Adrenal gland (tissue), 12 donors: ENCODE data around the gene FOXN3. TPM values are rescaled to one million over a fixed set of nuclear protein-coding genes. Genes with fewer than 3 reads are reported as not detected.

Experiments
- DNase-seq, 7 donors: peaks; one replicate each; pipeline ENCODE4 v3.0.0-alpha.2; 2019 to 2020
- H3K27ac ChIP-seq, 5 donors: fragments of 200-600 bp; sonication (generic) in 4 of 5; 1 replicate in 3 of 5; 2 replicates in 2 of 5; pipeline versions ENCODE4 v1.5.1 to v1.8.0; 2016 to 2020; ENCODE audit warnings: mild to moderate bottlenecking in 1 of 5
- H3K27me3 ChIP-seq: fragments of 200-600 bp; 2 replicates; pipeline ENCODE4 v1.8.0; 2021
- H3K36me3 ChIP-seq, 2 donors: fragments of 200-600 bp; replicated peaks in 1 of 2; 1 replicate in 1 of 2; 2 replicates in 1 of 2; pipeline versions ENCODE4 v1.5.1 to v1.8.0; 2018 to 2022
- H3K4me1 ChIP-seq, 2 donors: fragments of 200-600 bp; replicated peaks in 1 of 2; 1 replicate in 1 of 2; 2 replicates in 1 of 2; pipeline versions ENCODE4 v1.5.1 to v1.8.0; 2018 to 2021
- H3K4me3 ChIP-seq, 4 donors: fragments of 200-600 bp; sonication (generic) in 3 of 4; one replicate each; pipeline ENCODE4 v1.5.1; 2016 to 2018
- H3K9me3 ChIP-seq, 3 donors: fragments of 200-600 bp; sonication (generic) in 1 of 3; replicated peaks in 1 of 3; 1 replicate in 2 of 3; 2 replicates in 1 of 3; pipeline versions ENCODE4 v1.5.1 to v1.8.0; 2016 to 2021
- POLR2A ChIP-seq, 2 donors: fragments of 450-650 bp; IDR thresholded peaks; one replicate each; pipeline ENCODE4 v1.6.1; 2017; ENCODE audit warnings: antibody characterized with exemption in 2 of 2, mild to moderate bottlenecking in 2 of 2, moderate library complexity in 1 of 2
- WGBS, 4 donors: extraction: QIAGEN DNeasy Blood & Tissue Kit in 2 of 4; methylation state at CpG; one replicate each; pipeline versions ENCODE4 v1.1.5 to v1.1.7; 2013 to 2017; 5-methylcytosine and 5-hydroxymethylcytosine counted together
- intact Hi-C, 2 donors: fragments of 100-400 bp; cut with DNase I; formaldehyde crosslinking; loops; one replicate each; pipeline versions ENCODE4 v1.14.1 to v1.15.0; 2022 to 2023
- polyA plus RNA-seq, 3 donors: library from polyadenylated mRNA; stranded (reverse); fragments of 200-250 nt in 2 of 3; fragments of 350-450 nt in 1 of 3; fragmentation: Illumina TruSeq in 1 of 3; extraction: RNeasy Lipid Tissue Mini Kit (QIAGEN cat#74804) in 1 of 3; gene quantifications; one replicate each; pipeline ENCODE4 v1.2.3, GENCODE V29; 2013 to 2014
- total RNA-seq, 9 donors: library from RNA; depleted of rRNA in 4 of 9; stranded (reverse); fragments of >200 nt in 4 of 9; fragments of 120-200 nt in 1 of 9; fragmentation: NEBNext Ultra II Directional in 1 of 9; extraction: Animal tissue kit (Norgen Biotek cat#: 25700) in 1 of 9; gene quantifications; one replicate each; pipeline versions ENCODE4 v1.1.0 to v1.2.4, GENCODE V29; 2013 to 2023
- TF ChIP-seq, protein P1 (sequence below), 6 experiments: fragments of 450-650 bp in 4 of 6; fragments of 200-600 bp in 2 of 6; sonication (generic) in 1 of 6; IDR thresholded peaks; 1 replicate in 5 of 6; 2 replicates in 1 of 6; pipeline versions ENCODE4 v1.5.1 to v1.8.0; 2016 to 2021; ENCODE audit warnings: antibody characterized with exemption in 6 of 6, mild to moderate bottlenecking in 2 of 6, moderate library complexity in 1 of 6
- donor health status: healthy with polysubstance abuse.
- donor health status: Bipolar disorder and iron deficiency.
- donor health status: DM: yes; HTN: yes; CAD: no.
- donor health status: DM: no; HTN: no; CAD: no.
- donor health status: DM: no; HTN: no; CAD: no.
- donor health status: DM: yes; HTN: yes; CAD: no.

FOXN3 gene
- total and polyA plus RNA-seq, 12 donors = 10.7 to 131 (median 96.8) TPM

DNA sequence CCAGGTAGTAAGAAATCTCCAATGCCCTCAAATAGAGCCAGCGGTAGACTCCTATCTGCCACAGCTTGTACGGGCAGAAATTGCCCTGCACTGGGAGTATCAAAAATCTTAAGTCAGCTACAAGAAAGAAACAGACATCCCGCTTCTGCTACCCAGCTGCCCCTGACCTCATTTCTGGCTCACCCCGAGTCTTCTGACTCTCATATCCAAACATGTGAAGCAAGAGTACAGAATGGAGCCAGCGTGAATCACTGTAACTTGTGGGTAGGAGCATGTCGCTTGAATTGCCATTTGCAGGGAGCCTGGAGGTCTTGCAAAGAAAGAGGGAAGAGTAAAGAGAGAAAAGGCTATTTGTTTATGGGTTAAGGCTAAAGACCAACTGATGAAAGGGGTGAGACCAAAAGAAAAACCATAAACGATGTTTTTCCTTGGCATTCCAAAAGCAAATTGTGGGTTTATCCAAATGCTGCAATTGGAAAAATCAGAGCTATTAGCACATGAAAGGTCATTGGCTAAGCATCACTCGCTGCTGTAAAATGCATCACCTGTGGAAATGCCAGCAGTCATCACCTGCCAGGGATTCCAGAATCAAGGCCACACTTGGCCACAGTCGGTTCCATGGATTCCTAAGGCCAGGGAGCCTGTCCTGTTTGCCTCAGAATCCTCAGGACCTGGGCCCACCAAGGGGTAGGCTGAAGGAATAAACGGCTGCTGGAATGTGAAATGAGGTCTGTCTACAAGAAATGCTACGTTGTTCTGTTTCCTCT lies 86.6 kb downstream of the FOXN3 start:
- Histone ChIP-seq H3K4me3 (no peak overlapping the region), H3K36me3 (no peaks in the 10 kb centered on the region), H3K27me3 (no peaks in the 10 kb centered on the region), H3K27ac (peak overlapping the region; percentile 56 to 87 (median 73)), H3K9me3 (no peaks in the 10 kb centered on the region), H3K4me1 (peaks cover 13 to 16% of the 10 kb centered on the region in 2 donors)
- peak; percentile 67 to 90 (median 87) for DNase-seq
- 42 to 50% (median 47%) methylated on average over 11 of the region's 11 CpGs for WGBS, 4 donors
- TF ChIP-seq, protein P1, sequence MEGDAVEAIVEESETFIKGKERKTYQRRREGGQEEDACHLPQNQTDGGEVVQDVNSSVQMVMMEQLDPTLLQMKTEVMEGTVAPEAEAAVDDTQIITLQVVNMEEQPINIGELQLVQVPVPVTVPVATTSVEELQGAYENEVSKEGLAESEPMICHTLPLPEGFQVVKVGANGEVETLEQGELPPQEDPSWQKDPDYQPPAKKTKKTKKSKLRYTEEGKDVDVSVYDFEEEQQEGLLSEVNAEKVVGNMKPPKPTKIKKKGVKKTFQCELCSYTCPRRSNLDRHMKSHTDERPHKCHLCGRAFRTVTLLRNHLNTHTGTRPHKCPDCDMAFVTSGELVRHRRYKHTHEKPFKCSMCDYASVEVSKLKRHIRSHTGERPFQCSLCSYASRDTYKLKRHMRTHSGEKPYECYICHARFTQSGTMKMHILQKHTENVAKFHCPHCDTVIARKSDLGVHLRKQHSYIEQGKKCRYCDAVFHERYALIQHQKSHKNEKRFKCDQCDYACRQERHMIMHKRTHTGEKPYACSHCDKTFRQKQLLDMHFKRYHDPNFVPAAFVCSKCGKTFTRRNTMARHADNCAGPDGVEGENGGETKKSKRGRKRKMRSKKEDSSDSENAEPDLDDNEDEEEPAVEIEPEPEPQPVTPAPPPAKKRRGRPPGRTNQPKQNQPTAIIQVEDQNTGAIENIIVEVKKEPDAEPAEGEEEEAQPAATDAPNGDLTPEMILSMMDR (IDR thresholded peaks at IDR 0.05) = no peak
- TF ChIP-seq POLR2A (IDR thresholded peaks at IDR 0.05) = peak in 1 of 2 donors; percentile 44
- intact Hi-C loops = no loop called here

- DNase-seq = no peak
- intact Hi-C loops = no loop called here
- peaks cover 13 to 16% of the 10 kb centered on the region in 2 donors for H3K4me1 ChIP-seq
- H3K9me3 ChIP-seq = no peaks in the 10 kb centered on the region
- TF ChIP-seq, protein P1 (IDR thresholded peaks at IDR 0.05) = no peak
- no peak for TF ChIP-seq POLR2A (IDR thresholded peaks at IDR 0.05)
- no peaks in the 10 kb centered on the region for H3K27me3 ChIP-seq
- H3K36me3 ChIP-seq = no peaks in the 10 kb centered on the region
- peak overlapping the region in 1 of 5 donors; percentile 14 for H3K27ac ChIP-seq
- no peak overlapping the region for H3K4me3 ChIP-seq
- 67 to 72% (median 68%) methylated on average over 5 of the region's 5 CpGs for WGBS, 4 donors
Measured at GRCh38 chr14:89327771-89328212, 89.2 kb downstream of the FOXN3 start.

- 90 to 95% (median 93%) methylated on average over 4 of the region's 4 CpGs for WGBS, 4 donors
- Histone ChIP-seq H3K36me3 (no peaks in the 10 kb centered on the region), H3K27ac (no peak overlapping the region), H3K27me3 (no peaks in the 10 kb centered on the region), H3K4me1 (peaks cover 13 to 15% of the 10 kb centered on the region in 2 donors), H3K4me3 (no peak overlapping the region), H3K9me3 (no peaks in the 10 kb centered on the region)
- TF ChIP-seq, protein P1 (IDR thresholded peaks at IDR 0.05) = no peak
- TF ChIP-seq POLR2A (IDR thresholded peaks at IDR 0.05) = no peak
- intact Hi-C loops = no loop called here
- no peak for DNase-seq
Measured at GRCh38 chr14:89325959-89326358, 91.1 kb downstream of the FOXN3 start.

DNA sequence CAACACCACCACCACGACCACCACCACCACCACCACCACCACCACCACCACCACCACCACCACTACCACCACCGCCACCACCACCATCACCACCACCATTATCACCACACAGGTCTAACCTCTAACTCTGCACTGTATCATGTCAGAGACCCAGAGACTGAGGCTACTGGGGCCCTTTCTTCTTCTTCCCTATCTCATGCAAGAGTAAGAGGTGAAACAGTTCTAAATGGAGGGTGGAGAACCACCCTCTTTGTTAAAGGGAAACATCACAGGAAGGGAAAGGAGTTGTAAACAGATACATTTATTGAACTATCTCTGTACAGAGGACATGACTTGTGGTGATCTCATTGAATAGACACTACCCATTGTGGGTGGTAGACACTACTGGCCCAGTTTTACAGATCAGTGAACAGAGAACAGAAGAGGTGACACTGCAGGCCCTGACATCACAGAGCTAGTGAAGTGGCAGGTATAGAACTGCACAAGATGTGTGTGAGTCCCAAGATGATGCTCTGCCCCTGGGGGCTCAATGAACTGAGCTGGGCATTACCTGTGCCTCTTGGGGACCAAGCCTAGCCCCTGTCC lies 91.6 kb downstream of the FOXN3 start:
- peaks cover 7 to 9% of the 10 kb centered on the region in 2 donors for H3K4me1 ChIP-seq
- no peaks in the 10 kb centered on the region for H3K27me3 ChIP-seq
- intact Hi-C loops = no loop called here
- H3K4me3 ChIP-seq = no peak overlapping the region
- no peak for DNase-seq
- no peaks in the 10 kb centered on the region for H3K9me3 ChIP-seq
- H3K27ac ChIP-seq = no peak overlapping the region
- no peaks in the 10 kb centered on the region for H3K36me3 ChIP-seq
- TF ChIP-seq, protein P1 (IDR thresholded peaks at IDR 0.05) = no peak
- no peak for TF ChIP-seq POLR2A (IDR thresholded peaks at IDR 0.05)
- WGBS, 4 donors = 88 to 100% (median 89%) methylated on average over 1 to 2 of the region's 2 CpGs; no CpG with 5 or more reads in 1 of the 4 donors
